Measurements from ENCODE around the gene TFDP1.
A peak's percentile ranks its signal among the peaks of the same experiment; 100 is the strongest.

Gene TFDP1

DNA sequence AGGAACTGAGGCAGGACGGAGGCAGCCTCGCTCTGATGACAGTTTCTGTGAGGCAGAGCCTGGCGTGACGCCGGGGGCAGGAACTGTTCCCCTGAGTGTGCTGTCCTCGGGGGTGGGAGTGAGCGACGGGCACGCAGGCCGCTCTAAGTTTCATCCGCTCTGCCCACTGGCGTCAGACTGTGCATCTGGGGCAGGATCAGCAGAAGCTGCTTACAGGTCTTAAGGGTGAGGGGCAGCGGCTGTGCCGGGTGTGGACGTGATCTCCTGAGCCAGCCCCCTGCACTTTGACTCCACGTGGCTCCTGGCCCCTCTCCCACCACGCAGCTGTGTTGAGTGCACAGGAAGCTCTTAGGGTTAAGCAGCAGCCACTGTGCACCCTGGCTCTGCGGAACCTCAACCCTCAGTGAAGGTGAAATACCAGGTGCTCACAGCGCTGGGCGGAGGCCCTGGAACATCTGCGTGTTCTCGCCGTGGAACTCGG is 84.0 kb downstream of the TFDP1 start:
- DNase-seq = peak; percentile 48

- peak; percentile 29 for DNase-seq
Observed at GRCh38 chr13:113669231-113669754, 84.7 kb downstream of the TFDP1 start.

- peak; percentile 43 for DNase-seq
Observed at GRCh38 chr13:113669755-113670341, 85.3 kb downstream of the TFDP1 start.

GRCh38 chr13:113670541-113670940 is 86.0 kb downstream of the TFDP1 start:
- peak; percentile 27 for DNase-seq

DNA sequence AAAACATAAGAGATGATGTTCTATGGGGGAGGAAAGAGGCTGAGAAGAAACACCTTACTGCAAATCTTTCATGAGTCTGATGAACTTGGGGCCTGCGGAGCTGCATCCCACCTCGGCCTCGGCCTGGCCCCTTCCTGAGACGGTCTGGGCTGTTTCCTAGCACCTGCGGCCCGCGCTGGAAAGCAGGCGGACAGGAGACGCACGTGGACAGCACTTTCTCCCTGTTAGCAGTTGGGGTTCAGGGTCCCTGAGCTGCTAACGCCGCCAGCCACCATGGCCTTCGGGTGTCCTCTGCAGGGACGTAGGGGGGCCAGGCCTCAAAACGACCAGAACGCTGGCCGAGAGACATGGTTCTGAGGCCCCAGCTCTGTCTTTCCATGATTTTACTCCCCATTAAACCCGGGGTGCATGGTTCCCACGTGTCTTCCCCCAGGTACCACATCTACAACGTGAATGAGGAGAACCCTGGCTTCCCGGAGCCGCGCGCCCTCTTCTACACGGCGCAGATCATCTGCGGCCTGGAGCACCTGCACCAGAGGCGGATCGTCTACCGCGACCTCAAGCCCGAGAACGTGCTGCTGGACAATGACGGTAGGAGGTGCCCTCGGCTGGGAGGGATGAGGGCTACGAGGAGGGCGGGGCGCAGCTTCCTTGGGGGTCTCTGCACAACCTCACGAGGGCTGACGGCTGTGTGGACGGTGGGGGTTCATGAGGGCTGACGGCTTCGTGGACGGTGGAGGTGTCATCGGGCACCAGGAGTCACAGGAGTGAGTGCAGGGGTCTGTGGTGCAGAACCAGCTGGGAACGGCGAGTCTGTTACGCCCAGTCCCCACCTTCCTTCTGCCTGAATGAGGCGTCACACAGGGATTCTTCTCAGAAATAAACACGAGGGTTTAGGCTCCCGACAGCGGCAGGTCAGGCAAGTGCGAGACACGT is 86.8 kb downstream of the TFDP1 start:
- DNase-seq = peak; percentile 43

GRCh38 chr13:113672002-113672651 is 87.6 kb downstream of the TFDP1 start:
- no peak for DNase-seq
